ENCODE measurements around the gene SCARB1.

The SCARB1 gene

DNA sequence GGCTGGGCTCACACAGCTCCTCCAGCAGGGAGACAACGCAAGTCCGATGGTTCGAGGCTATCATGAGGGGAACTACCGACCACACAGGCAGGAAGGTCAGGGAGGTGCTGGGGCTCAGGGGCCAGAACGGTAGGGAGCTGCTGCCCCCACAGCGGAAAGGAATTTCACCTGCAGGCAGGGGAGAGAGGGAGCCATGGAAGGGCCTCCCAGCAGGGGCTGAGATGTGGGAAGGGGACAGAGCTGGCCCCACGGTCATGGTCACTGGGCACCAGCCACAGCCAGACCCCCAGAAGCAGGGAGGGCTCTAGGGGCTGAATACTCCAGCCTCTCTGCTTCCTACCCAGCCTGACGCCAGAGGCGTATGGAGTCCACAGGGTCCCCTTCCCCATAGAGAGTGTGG is 103.1 kb downstream of the SCARB1 start:
- no peak for DNase-seq (ENCODE audit: low read depth)

DNA sequence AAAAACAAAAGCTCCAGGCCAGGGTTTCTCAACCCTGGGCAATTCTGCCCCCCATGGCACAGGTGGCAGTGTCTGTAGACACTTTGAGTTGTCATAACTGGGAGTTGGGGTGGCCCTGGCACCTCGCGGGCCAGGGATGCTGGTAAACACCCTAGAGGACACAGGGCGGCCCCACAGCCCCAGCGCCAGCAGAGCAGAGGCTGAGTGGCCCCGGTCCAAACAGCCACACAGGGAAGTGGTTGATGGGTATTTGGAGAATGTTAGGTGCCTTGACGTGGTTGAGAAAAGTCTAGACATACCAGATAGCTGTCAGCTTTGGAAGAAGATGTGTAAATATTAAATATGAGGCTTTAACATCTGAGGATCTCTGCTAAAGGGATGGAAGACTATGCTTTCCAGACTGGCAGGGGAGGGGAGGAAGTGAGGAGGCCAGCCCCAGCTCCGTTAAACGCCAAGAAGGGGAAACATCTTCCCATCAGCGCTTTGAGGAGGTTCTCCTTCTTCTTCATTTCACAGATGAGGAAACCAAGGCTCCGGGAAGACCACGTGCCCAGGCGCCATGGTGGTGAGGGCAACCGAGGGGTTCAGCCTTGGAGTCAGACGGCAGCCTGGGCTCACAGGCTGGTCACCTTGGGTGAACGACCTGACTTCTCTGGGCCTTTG is 103.7 kb downstream of the SCARB1 start:
- DNase-seq (ENCODE audit: low read depth): no peak

DNA sequence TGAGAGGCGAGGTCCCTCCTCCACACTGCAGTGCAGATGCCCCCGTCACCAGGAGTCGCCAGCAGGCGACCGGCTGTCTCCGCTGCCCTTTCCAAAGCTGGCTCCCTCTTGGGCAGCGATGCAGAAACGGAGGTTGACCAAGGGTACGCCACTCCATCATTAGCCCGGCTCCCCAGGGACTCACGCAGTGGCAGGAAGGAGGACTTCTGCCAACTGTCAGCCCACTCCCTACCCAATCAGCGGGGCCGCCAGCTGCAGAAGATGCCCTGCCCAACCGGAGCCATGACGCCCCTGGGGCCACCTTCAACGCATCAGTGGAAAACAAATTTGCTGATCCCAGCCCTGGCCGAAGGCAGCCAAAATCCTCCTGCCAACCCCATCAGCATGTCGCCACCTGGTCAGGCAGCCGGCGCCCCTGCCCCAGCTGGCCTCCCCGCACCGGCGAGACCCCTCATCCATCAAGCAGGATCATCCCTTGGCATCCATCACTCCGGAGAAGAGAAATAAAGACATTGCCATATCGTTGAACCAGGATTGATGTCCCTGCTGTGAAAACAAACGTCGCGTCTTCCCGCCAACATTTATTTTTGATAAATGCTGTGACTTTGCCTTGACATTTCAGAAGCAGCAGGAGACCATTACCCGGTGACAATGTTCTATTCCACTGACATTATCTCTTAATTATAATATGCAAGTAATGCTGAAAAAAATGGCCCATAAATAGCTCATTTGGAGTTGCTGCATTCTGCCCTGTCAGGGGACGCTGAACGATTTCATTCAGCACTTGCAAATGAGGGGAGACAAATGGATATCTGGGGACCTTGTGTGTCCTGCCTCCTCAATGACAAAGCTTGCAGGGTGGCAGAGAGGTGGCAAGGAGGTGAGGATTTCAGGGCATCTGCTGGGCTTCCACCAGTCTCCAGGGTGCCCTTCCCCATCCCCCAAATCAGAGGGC is 105.1 kb downstream of the SCARB1 start:
- DNase-seq (ENCODE audit: low read depth): no peak

DNA sequence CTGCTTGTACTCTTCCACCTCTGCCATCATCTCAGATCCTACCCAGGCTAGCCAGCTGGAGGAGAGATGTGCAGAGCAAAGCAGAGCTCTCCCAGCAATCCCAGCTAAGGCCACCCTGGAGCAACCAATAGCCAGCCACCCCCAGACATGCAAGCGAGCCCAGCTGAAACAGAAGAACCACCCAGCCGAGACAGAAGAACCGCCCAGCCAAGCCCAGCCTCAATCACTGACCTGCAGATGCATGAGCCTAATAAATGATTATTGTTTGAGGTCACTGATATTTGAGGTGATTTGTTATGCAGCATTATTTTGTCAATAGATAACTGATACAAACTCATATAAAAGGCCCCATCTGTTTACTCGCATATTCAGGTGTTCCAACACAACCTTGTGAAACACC is 106.3 kb downstream of the SCARB1 start:
- DNase-seq (ENCODE audit: low read depth): no peak

DNA sequence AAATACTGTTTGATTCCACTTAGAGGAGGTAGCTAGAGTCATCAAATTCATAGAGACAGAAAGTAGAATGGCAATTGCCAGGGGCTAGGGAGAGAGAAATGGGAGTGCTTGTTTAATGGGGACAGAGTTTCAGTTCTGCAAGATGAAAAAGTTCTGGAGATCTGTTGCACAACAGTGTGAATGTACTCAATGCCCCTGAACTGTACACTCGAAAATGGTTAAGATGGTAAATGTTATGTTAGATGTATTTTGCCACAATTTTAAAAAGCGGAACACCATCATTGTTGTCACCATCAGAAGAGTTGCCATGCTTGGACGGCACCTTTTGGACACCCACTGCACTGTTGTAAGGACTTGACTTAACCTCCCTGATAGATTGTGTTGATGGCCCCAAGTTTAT is 106.9 kb downstream of the SCARB1 start:
- no peak for DNase-seq (ENCODE audit: low read depth)

DNA sequence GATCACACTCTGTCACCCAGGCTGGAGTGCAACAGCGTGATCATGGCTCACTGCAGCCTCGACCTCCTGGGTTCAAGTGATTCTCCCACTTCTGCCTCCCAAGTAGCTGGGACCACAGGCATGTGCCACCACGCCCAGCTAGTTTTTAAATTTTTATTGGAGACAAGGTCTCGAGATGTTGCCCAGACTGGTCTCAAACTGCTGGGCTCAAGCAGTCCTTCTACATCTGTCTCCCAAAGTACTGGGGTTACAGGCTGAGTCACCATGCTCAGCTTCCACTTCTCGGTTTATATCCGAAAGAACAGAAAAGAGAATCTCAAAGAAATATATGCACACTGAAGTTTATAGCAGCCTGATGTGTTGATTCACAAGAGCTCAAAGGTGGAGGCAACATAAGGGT is 107.5 kb downstream of the SCARB1 start:
- DNase-seq (ENCODE audit: low read depth): no peak

DNA sequence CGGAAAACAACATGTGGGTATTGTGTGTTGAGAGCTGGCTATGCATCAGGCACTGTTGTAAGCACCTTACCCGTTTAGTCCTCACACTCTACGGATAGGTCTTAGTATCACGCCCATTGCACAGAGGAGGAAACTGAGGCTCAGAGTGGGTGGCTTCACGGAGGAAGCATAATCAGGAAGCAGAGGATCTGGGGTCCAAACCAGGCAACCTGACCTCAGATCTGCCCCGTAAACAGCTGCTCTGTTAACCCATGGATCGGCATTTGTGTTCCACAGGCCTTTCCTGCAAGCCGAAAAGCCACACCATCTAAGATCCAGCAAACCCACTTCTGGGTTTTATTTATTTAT is 107.9 kb downstream of the SCARB1 start:
- DNase-seq (ENCODE audit: low read depth): no peak

DNA sequence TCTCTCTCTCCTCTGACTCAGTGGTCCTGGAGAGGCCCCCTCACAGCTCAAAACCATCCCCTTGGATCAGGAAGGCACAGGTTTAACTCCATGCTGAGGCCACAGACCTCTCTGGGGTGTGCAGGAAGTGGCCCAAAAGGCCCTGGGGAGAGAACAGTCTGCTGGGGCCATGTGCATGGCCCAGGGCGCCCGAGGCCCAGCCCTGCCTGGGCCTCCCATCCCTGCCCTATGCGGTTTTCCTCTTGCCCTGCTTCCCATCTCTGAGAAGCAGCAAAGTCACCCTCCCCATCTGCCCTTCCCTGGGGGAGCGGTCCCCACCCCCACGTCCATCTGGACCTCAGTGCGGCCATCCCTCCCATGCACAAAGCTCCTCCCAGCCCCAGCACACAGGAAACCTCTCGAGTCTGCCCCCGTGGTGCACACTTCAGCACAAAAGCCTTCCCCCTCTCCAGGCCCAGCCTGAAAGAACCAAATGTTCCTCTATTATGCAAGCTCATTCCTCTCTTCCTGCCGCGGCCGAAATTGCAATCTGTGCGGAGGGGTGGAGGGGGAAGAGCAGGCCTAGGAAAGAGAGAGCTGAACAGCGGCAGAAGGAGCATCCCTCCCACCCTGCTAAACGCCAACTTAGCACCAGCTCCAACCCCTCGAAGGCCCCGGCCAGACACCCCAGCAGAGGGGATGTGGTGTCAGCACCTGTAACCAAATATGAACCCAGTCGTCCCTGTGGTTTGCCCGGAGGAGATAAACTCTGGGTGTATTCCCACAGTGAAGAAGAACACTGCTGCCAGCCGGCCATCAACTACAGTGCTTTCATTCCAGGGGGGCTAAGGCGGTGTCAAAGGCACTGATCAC is 108.5 kb downstream of the SCARB1 start:
- DNase-seq (ENCODE audit: low read depth): no peak

DNA sequence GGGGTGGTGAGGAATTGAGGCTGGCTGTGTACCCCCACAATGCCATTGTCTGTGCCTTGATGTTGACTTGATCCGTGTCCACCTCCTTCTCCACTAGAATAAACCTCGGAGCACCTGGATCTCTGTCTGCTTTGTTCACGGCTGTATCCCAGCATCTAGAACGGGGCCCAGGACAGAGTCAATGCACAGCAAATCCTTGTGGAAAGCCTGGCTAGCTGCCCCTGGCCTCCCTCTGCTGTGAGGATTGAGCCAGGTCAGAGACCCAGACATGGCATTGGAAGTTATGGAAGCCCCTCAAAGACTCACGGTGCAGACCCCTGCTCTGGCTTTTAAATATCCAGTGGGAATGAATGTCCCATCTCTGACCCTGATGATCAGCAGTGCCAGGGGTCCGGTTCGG is 109.2 kb downstream of the SCARB1 start:
- DNase-seq (ENCODE audit: low read depth): no peak

DNA sequence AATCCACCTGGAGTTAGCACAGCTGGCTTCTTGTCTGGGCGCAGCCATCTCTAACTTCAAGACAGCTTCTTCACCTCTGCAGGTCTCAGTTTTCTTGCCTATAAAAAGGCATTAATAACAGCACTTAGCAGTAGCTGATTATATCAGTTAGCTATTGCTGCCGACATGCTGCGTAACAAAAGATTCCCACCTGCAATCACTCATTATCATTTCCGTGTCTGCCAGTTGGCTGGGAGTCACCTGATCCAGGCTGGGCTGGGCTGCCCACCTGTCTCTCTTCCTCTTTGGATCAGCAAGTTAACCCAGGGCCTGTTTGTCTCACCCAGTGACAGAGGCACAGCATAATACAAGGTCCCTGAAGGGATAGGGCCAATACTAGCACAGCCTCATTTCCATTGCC is 109.7 kb downstream of the SCARB1 start:
- no peak for DNase-seq (ENCODE audit: low read depth)

DNA sequence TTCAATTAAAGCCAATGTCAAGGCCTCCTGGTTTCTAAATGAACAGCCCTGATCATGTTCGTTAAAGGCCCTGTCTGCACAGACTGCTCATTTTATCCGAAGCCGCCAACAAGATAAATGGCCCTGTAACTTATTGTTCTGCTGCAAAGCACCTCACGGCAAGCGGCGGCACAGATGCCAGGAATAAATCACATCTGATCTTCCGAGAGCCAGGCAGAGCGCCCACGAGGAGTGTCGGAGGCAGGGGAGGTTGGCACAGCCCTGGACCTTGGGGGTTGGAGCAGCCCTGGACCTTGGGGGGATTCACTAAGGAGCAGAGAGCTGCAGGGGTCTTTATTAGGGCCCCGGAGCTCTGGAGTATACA is 110.5 kb downstream of the SCARB1 start:
- no peak for DNase-seq (ENCODE audit: low read depth)

DNA sequence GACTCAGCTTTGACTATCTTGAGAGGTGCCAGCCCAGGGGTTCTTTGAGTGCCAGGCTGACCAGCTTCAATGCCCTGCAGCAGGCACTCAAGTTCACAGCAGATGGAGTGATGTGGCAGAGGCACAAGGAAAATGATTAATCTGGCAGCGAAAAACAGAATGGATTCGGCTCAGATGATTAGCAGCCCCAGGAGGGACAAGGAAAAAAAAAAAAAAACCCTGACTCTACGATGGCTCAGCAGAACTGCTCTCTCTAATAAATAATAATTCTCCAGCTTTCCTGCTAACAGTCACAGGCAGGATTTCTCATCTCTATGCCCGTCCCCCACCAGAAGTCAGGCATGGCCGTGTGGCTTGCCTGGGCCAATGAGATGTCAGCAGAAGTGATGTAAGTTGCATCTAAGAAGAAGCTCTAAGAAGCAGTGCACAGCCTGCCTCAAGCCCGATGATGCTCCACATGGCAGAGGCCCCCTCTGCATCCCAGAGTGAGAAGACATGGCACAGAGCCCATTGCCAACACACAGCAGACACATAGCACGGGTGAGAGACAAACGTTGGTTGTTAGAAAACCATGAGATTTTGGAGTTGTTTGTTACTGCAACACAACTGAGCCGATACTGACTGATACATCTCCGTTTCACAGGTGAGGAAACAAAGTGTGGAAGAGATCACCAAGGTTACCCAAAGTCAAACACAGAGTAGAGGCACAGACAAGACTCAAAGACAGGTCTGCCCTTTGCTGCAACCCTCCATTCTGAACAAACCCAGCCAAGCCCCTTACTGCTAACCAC is 111.0 kb downstream of the SCARB1 start:
- no peak for DNase-seq (ENCODE audit: low read depth)

DNA sequence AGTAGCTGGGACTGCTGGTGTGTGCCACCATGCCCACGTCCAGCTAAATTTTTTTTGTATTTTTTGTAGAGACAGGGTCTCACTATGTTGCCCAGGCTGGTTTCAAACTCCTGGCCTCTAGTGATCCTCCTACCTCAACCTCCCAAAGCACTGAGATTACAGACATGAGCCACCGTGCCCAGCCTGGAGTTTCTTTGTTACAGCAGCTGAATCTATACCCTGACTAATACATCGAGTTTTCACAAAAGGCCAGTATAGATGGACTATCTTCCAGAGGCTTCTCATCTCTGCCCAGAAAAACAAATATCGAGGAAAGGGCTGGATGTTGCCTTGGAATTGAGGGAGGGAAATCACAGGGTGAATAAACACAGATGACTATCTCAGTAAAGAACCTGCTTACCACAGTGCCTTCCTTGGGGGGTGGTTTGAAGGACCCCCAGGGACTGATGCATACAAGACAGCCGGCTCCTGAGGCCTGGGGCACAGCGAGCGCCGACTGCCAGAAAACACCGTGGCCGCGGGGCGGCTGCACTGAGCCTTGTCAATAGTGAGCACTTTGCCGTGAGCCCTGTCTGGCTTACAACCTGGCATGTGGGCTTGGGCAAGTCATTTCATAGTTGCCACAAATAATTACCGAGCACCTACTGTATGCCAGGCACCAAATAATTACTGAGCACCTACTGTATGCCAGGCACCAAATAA is 111.9 kb downstream of the SCARB1 start:
- DNase-seq (ENCODE audit: low read depth): no peak

DNA sequence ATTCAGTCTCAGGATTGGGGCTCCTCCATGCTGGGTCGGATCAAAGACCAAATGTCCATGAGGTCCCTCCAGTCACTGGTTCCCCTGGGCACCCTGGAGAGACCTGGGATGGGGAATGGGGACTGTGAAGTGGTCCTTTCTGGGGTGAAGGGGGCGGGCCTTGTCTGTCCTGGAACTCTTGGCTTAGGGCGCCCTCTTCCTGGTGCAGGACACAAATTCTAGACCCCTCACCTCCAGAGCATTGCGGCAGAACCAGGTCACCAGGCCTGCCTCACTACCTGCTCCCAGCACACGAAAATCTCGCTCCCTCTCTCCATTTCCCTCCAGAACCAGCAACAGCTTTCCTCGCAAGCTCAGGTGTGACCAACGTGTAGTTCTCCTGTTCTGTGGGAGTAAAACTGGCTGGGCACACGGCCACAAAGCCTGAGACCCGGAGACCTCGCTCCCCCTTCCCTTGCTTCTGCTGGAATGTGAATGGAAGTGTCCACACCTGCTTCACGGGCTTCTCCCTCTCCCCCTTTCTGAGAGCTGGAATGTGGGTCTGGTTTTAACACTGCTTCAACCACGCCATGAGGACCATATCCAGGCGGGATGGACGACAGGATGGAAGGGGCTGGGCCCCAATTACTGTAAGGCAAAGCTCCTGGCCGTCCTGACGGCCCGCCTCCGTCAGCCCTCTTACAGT is 112.7 kb downstream of the SCARB1 start:
- no peak for DNase-seq (ENCODE audit: low read depth)

DNA sequence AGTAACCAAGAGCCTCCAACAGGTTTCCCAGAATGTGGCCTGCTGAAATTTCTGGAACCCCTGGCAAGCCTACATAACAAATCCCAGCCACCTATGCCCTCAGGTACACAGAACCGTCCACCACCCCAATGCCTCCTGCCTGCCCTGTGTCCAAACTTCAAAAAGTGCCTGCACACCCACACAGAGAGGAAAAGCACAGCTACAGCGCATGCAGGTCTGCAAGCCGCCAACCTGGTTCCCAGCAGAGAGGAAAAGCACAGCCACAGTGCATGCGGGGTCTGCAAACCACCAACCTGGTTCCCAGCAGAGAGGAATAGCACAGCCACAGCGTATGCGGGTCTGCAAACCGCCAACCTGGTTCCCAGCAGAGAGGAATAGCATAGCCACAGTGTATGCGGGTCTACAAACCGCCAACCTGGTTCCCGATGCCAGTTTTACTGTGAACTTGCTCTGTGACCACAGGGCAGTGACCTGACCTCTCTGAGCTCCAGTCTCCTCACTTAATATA is 113.5 kb downstream of the SCARB1 start:
- DNase-seq (ENCODE audit: low read depth): no peak

DNA sequence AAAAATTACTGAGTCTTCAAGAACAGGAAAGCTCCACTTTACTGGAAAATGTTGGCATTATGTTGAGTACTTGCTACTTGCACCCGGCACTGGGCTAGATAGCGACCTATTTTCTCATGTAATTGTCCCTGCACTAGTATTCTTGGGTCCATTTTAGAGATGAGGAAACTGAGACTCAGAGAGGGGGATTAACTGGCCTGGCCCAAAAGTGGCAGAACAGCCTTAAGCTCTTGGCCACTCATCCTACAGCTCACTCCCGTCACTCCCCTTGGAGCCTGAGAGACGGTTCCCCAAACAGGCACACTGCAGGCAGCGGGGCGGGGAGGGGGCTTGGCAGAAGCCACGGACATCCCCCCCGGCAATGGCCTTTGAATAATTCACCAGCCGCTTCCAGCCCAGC is 113.9 kb downstream of the SCARB1 start:
- no peak for DNase-seq (ENCODE audit: low read depth)

DNA sequence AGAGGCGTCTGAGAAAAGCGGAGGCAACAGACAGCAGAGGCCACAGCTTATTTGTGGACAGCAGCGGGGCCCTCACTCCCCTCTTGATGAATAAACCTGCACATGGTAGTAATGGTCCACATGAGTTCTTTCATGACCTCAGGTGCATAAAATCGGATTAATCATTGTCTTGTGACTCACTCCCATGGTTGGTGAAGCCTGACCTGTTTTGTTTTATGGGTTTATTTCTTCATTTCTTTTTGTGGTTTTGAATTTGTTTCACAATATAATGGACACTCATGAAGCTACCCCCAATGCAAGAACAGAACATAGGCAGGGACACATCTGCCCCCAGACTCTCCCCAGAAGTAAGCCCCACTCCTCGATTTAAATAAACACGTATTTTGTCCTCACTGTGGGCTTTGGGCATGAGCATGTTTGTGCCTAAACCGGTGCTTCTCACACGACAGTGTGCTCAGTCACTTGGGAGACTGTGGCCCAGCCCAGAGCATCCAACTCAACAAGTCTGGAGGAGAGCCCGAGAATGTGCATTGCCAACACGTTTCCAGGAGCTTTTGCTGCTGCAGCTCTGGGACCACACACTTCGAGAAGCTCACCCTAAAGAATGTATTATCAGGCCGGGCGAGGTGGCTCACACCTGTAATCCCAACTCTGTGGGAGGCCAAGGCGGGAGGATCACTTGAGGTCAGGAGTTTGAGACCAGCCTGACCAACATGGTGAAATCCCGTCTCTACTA is 116.1 kb downstream of the SCARB1 start:
- DNase-seq (ENCODE audit: low read depth): no peak

DNA sequence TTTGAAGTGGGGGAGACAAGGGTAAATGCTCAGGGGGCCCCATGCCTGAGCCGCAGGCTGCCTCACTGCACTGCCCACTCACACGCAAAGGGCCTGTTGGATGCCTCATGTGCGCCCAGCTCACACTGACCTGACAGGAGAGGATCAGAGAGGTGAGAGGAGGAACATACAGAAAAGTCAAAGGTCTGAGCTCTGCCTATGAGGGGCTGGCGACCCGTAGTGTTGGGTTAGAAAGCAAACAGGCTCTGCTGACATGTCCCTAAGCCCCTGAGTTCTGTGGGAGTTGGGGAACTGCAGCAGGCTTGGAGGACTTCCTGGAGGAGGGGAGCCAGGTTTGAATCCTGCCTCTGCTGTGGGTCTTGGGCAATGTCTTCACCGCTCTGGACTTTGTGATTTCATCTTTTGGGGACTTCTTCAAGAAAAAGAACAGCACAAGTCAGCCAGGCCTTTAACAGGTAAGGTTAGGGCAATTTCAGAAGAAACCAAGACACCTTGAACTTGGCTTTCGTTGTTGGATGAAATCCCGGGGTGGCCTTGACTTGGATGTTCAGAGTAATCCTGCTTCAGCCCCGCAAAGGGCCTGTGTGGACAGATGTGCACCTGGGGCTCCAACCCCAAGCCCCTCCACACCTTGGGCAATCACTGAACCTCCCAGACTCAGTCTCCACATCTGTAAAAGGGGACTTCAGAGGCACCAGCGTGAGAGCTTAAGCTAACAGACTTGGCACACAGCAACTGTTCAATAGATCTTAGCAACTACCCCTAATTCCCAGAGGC is 116.8 kb downstream of the SCARB1 start:
- DNase-seq (ENCODE audit: low read depth): no peak
